AG10803 (cell line): ENCODE measurements around the gene TFEB.

Experiments
- DNase-seq: peaks from one replicate; pipeline ENCODE4 v3.0.0; 2010; ENCODE audit warnings: low read depth
- H3K4me3 ChIP-seq: 2 replicates; pipeline ENCODE4 v1.5.1; 2011; ENCODE audit warnings: mild to moderate bottlenecking, low read length, control low read depth
- TF ChIP-seq, protein P1 (sequence below): conservative IDR thresholded peaks from 2 replicates; pipeline ENCODE4 v1.5.1; 2011; ENCODE audit warnings: mild to moderate bottlenecking, low read length, control low read depth, inconsistent platforms

The TFEB gene

DNA sequence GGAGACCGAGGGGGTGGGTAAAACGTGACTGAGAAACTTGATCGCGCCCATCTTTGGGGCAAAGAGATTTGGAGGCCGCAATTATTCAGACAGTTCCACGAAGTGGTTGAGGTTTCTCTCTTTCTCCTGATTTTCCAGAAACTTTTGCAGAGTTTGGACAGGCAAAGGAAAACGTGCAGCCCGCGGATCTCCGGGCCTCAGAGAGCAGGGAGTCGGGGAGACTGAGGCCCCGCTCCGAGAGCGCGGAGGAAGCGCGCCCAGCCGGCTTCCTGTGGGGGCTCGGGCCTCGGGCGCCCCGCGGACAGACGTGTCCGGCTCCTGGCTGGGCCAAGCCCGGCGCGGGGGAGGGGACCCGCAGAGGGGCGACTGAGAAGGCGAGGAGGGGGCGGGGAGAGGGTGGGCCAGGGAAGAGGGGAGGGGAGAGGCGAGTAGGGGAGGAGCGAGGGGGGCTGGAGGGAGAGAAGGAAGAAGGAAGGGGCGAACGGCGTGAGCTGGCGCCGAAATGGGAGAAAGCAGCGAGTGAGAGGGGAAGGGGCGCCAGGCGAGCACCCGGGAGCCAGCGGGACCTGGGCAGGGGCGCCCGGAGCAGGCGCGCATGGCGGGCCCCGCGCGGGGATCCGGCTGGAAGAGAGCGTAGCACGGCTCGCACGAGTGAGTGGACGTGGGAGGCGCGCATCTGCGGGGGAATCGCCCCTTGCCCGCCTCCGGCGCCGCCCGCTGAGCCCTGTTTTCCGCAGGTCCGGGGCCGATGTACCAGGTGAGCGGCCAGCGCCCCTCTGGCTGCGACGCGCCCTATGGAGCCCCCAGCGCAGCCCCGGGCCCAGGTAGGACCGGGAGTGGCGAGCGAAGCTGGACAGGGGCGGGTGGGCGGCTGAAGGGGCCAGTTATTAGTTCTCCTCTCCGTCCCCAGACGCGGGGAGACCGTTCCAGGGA lies 97.1 kb downstream of the TFEB start, which contains the start of gene MDFI:
Gene MDFI, plus strand, starts transcription at position 467 of the 933 bp plus-strand sequence. Its CDS starts 282 bp downstream, at position 749.
- H3K4me3 ChIP-seq = no peak within 1 kb of the TSS
- no peak for DNase-seq

DNA sequence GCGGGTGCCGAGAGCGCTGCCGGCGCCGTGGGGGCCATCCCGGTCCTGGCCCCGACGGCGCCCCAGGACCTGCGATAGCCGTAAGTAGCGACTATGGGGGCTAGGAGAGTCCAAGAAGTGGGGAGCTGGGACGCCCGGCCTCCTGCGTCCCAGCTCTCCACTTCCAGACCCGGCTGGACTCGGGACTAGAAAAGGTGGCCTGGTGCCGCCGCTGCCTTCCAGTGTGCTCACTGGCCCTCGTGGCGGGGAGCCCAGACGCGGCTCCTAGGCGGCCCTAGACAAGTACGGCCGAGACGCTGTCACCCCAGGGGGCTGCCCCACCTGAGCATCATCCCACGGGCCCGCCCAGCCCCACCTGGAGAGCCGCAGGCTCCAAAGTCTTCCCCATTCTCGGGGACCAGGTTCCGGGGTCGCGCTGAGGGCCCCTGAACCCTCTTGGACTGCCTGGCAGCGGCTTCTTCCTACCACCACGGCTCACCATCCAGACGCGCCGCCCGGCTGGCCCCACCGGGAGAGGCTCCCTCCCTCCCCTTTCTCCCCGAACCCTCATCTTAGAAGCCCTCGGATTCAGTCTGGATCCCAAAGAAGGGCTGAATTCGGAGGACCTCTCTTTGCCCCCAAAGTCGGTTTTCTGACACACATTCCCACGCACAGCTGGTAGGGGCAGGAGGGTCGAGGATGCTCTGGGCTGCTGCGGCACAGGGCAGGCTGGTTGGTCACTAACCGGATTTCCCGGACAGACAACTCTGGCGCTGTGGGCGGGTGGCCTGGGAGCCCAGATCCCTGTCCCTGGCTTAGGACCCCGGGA lies 98.0 kb downstream of the TFEB start:
- TF ChIP-seq, protein P1, sequence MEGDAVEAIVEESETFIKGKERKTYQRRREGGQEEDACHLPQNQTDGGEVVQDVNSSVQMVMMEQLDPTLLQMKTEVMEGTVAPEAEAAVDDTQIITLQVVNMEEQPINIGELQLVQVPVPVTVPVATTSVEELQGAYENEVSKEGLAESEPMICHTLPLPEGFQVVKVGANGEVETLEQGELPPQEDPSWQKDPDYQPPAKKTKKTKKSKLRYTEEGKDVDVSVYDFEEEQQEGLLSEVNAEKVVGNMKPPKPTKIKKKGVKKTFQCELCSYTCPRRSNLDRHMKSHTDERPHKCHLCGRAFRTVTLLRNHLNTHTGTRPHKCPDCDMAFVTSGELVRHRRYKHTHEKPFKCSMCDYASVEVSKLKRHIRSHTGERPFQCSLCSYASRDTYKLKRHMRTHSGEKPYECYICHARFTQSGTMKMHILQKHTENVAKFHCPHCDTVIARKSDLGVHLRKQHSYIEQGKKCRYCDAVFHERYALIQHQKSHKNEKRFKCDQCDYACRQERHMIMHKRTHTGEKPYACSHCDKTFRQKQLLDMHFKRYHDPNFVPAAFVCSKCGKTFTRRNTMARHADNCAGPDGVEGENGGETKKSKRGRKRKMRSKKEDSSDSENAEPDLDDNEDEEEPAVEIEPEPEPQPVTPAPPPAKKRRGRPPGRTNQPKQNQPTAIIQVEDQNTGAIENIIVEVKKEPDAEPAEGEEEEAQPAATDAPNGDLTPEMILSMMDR = no peak
- no peak overlapping the region for H3K4me3 ChIP-seq
- no peak for DNase-seq

More for the DNA sequence above, 97.1 kb downstream of the TFEB start, which contains the start of gene MDFI:
- TF ChIP-seq, protein P1 = no peak

DNA sequence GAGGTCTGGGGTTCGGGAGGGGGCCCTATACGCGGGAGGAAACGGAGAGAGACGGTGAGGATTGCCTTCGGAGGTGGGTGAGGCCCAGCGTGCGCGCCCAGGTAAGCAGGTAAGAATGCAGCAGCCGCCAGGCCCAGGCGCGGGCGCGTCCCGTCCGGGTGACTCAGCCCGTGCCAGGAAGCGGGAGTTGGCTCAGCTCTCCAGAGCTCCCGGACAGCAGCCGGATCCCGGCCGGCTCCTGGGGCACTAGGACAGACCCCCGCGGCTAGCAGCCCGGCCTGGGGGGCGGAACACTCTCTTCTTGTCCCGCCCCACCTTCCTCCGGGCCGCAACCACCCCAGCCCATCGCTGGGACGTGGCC lies 98.6 kb downstream of the TFEB start:
- TF ChIP-seq, protein P1 = no peak
- no peak for DNase-seq
- no peak overlapping the region for H3K4me3 ChIP-seq

DNA sequence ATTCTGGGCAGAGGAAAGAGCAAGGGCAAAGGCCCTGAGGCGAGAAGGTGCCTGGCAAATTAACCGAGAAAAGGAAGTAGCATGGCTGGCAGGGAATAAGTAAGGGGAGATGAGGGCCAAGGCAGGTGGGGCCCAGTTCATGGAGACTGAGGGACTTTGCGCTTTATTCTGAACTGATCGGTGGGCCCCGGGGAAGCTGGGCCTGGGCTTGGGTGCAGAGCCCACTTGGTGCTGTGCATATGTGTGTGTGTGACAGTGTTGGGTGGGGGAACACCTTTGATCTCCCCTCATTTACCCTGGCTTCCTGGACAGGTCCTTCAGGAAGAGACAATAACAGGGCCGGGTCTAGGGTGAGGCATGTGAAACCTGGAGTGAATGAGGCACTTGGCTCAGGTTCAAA lies 100.0 kb downstream of the TFEB start:
- TF ChIP-seq, protein P1 = no peak
- no peak overlapping the region for H3K4me3 ChIP-seq
- no peak for DNase-seq

DNA sequence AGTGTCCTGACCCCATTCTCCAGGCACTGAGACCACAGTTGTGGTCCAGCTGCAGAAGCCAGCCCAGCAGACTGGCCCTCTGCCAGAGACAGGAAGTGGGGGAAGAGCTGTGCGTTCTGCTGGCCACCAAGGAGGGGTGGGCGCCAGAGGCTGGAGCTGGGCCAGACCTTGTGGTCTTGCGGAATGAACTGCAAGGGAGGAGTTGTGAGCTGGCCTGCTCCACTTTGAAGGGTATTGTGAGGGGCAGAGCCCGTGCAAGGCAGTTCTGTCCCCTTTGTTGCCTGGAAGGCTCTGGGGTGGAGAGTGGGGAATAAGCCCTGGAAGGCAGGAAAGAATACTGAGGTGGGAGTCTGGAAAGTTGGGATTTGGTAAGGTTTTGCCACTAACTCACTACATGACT lies 100.8 kb downstream of the TFEB start:
- TF ChIP-seq, protein P1 = no peak
- DNase-seq = no peak
- no peak overlapping the region for H3K4me3 ChIP-seq
